NCI-H2196 treated with DMSO at 0.1 percent for 48 hours (cell line): ENCODE data around the gene RHOT2.
A peak's percentile ranks its signal among the peaks of the same experiment; 100 is the strongest.

Experiments
- DNase-seq: peaks from one replicate; lab custom pipeline; 2025; ENCODE audit not compliant: unreplicated experiment; lab: John Stamatoyannopoulos, UW

Gene RHOT2

DNA sequence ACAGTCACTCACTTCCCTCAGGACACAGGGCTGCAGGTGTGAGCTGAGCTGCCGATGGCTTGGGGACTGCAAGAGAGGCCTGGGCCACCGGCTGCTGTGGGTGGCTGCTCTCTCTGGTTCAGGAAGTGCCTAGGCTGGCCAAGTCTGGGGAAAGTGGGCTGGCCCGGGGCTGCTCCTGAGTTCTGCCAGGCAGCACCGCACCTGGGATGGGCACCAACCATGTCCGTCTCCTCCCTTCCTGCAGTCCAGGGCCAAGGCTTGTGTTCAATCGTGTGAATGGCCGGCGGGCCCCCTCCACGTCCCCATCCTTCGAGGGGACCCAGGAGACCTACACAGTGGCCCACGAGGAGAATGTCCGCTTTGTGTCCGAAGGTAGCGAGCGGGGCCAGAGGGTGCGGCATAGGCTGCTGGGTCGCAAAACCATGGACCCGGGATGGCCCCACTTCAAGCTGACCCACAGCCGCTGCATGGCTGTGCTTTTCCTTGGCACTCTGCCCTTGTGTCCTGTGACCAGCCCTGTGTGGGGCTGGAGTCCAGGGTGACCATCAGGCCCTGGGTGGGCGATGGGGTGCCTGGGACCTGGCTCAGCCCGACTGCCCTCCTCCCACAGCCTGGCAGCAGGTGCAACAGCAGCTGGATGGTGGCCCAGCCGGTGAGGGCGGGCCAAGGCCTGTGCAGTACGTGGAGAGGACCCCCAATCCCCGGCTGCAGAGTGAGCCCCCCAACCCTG is 20.6 kb upstream of the RHOT2 start:
- no peak for DNase-seq

- peak; percentile 61 for DNase-seq
Measured at GRCh38 chr16:648071-648780, 19.7 kb upstream of the RHOT2 start.

GRCh38 chr16:648781-649589 is 18.9 kb upstream of the RHOT2 start, which contains the start of gene WDR90:
Gene WDR90, plus strand, starts transcription at chr16:649365. Its CDS starts 52 bp downstream, at chr16:649417.
- DNase-seq: peak; percentile 80

DNA sequence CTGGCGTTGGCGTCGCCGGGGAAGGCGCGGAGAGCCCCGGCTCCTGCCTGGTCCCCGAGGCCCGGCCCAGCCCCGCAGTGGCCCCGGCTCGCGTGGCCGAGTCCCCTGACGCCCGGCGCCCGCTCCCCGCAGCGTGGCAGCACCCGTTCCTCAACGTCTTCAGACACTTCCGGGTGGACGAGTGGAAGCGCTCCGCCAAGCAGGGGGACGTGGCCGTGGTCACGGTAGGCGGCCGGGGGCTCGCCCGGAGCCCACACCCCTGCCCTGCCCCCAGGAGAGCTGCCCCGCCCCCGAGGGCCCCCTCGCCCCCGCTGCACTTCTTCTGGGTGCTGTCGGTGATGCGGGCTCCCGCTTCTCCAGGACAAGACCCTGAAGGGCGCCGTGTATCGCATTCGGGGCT is 18.3 kb upstream of the RHOT2 start:
- DNase-seq: no peak

GRCh38 chr16:651844-652243 is 16.1 kb upstream of the RHOT2 start:
- DNase-seq: no peak

DNA sequence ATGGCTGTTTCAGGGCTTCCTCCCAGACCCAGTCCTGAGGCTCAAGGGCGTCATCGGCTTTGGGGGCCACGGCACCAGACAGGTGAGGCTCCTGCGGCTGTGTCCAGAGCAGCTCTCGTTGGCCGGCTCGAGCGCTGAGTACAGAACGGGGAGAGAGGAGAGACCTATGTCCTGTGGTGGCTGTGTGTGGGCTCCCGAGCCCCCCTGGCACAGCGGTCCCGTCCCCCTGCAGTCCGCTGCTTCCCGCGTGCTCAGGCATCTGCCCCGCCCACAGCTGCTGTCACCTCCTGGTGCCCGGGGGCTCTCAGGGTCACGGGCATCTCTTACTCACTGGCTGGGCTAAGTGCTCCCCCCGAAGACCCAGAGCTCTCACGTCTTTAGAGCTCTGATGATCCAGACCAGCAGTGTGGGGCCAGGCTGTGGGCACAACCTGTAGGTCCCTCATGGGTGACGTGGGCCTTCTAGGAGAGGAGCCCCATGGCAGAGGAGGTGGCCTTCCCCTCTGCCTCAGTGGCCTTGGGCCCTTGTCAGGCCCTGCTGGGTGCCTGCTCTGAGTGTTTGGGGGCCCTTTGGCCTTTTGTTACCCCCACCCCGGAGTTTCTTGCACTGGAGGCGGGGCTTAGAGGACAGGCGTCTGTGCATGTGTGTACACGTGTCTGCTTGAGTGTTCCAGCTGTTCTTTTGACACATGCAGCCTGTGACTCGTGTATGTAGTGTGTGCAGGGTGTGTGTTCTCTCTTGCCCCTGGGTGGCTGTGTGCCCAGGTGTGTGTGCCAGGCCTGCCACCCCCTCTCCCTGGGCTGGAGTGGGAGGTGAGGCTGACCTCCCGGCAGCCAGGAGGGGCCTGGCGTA is 15.3 kb upstream of the RHOT2 start:
- DNase-seq: no peak

GRCh38 chr16:654034-654433 is 13.9 kb upstream of the RHOT2 start:
- DNase-seq: no peak

DNA sequence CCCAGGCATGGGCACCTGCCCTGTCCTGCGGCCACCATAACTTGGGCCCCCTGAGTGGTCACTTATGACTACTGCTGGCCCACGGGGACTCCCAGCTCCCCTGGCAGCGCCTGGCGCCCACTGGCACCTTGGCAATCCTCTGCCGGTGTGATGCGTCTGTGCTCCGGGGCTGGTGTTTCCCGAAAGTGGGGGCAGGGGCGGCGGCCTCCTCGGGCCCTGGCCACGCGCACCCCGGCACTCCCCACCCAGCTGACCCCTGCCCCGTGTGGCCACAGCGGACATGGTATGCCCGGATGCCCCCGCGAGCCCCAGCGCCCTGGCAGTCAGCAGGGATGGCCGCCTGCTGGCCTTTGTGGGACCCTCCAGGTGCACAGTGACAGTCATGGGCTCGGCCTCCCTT is 10.4 kb upstream of the RHOT2 start:
- no peak for DNase-seq

DNA sequence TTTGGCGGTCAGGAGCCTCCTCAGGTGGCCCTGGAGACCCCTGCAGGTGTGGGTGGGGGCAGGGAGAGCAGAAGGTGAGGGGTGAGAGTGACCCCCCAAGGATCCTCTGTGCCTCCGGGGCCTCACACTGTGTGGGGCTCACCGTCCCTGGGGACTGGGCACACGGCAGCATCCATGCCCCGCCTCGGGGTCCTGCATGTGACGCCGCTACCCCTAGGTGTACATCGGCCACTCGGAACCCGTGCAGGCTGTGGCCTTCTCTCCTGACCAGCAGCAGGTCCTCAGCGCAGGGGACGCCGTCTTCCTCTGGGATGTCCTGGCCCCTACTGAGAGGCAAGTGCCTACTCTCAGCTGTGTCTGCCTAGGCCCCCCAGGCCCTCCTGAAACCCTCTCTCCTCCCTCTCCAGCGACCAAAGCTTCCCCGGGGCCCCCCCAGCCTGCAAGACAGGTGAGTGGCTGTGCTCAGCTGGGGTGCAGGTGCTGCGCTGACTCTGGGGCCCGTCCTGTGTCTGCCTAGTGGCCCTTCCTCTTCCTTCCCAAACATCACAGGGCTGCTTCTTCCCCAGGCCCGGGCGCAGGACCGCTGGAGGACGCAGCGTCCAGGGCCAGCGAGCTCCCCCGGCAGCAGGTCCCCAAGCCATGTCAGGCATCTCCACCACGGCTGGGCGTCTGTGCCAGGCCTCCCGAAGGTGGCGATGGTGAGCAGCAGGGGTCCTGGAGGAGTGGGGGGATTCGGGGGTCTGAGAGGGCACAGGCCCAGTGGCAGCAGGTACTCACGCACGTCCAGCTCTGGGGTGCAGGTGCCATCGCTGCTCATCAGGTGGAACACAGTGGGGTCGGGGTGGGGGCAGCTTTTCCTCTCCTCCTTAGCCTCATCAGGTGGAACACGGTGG is 9.0 kb upstream of the RHOT2 start:
- DNase-seq: no peak

DNA sequence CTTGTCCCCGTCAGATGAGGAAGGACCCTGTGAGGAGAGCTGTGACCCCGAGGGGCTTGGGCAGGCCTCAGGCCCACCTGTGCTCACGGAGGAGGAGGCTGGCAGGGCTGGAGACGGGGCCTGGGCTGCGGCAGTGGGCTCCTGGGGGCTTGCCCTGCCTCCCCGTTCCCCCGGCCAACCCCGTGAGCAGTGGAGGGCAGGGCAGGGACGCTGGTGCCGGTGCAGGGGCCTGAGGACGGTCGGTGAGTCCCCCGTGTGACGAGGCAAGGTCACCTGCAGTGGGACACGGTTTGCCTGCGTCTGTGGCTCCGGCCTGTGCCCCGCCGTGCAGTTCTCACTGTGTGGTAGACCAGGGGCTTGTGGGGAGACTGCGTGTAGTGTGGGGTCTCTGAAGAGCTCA is 8.3 kb upstream of the RHOT2 start:
- no peak for DNase-seq

GRCh38 chr16:660132-660458 is 7.8 kb upstream of the RHOT2 start:
- no peak for DNase-seq

- DNase-seq: peak; percentile 94
Measured at GRCh38 chr16:660459-661183, 7.3 kb upstream of the RHOT2 start.

- DNase-seq: no peak
Measured at GRCh38 chr16:661184-661821, 6.6 kb upstream of the RHOT2 start.

DNA sequence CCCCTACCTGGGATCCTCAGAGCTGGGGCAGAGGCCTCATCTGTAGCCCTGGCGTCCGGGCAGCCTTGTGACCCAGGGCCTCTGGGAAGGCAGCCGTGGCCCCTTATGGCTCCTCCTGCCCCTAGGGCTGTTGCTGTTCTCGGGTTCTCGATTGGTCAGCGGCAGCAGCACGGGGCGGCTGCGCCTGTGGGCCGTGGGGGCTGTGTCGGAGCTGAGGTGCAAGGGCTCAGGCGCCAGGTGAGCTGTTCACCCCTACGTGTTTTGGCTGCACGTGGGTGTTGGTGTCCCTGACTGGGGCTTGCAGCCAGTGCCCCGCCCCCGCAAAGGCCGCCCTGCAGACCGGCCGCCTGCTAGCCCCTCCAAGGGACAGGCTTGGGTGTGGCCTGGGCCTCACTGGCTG is 5.8 kb upstream of the RHOT2 start:
- DNase-seq: no peak

DNA sequence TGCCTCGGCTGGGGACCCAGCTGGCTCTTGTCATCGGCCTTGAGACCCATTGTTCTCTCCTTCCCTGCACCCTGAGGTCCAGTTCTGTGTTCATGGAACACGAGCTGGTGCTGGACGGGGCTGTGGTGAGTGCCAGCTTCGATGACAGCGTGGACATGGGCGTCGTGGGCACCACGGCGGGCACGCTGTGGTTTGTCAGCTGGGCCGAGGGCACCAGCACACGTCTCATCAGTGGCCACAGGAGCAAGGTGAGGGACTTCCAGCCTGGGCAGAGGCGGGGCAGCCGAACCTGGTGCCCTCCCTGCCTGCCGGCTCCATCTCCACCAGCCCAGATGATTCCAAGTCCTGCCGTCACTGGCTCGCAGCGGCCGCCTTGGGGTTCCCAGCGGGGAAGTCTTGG is 5.3 kb upstream of the RHOT2 start:
- no peak for DNase-seq

GRCh38 chr16:666572-666971 is 1.4 kb upstream of the RHOT2 start:
- no peak for DNase-seq

DNA sequence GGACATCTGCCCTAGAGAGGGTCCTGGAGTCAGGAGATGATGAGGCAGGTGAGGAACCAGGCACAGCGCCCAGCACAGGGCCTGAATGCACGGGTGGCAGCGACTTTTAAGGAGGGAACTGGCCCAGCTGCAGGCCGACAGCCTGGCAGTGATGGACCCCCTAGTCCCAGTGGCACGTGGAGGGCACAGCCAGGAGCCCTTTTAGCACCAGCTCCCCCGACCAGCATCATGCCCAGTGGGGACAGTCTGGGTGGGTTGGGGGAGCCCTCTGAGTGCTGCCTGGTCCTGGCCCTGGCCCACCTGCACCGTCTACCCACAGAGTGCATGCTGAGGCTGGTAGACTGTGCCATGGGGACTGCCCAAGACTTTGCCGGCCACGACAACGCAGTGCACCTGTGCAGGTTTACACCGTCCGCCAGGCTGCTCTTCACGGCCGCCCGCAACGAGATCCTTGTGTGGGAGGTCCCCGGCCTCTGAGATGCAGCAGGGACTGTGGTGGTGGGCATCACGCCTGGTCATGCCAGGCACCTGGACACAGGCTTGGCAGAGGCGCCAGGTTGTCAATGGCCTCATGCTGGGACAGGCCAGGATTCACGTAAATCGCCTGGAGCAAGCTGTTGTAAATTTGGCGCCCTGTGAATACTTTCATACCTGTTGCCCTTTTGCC is 686 bp upstream of the RHOT2 start:
- DNase-seq: no peak

- DNase-seq: no peak
Measured at GRCh38 chr16:668519-669171, 713 bp downstream of the RHOT2 start.
